Measurements from ENCODE around the gene TTN.
"Not testable (repeated sequence)": the region's sequence is repeated elsewhere in the genome, so short reads cannot be mapped to it uniquely, and the experiment has no call there.

Gene TTN

GRCh38 chr2:178731300-178731699 lies 75.9 kb downstream of the TTN start:
- DNase-seq, result no peak

GRCh38 chr2:178730049-178730448 lies 77.2 kb downstream of the TTN start:
- DNase-seq, result no peak

GRCh38 chr2:178723786-178724346 lies 83.4 kb downstream of the TTN start:
- no peak for DNase-seq

- DNase-seq, result no peak
Measured at GRCh38 chr2:178722296-178722695, 84.9 kb downstream of the TTN start.

GRCh38 chr2:178718988-178719387 lies 88.2 kb downstream of the TTN start:
- DNase-seq, result no peak

GRCh38 chr2:178718283-178718682 lies 88.9 kb downstream of the TTN start:
- DNase-seq, result no peak

- no peak for DNase-seq
Measured at GRCh38 chr2:178716394-178716793, 90.8 kb downstream of the TTN start.

- no peak for DNase-seq
Measured at GRCh38 chr2:178715366-178715765, 91.9 kb downstream of the TTN start.

- no peak for DNase-seq
Measured at GRCh38 chr2:178707476-178707875, 99.7 kb downstream of the TTN start.

GRCh38 chr2:178704876-178705275 lies 102.3 kb downstream of the TTN start:
- DNase-seq, result no peak

- DNase-seq, result no peak
Measured at GRCh38 chr2:178702361-178702760, 104.9 kb downstream of the TTN start.

GRCh38 chr2:178700922-178701342 lies 106.3 kb downstream of the TTN start:
- peak; percentile 4 for DNase-seq

- DNase-seq, result no peak
Measured at GRCh38 chr2:178700136-178700535, 107.1 kb downstream of the TTN start.

- DNase-seq, result no peak
Measured at GRCh38 chr2:178692845-178693244, 114.4 kb downstream of the TTN start.

- no peak for DNase-seq
Measured at GRCh38 chr2:178689808-178690207, 117.4 kb downstream of the TTN start.

GRCh38 chr2:178683877-178684276 lies 123.3 kb downstream of the TTN start:
- no peak for DNase-seq

- no peak for DNase-seq
Measured at GRCh38 chr2:178681081-178681480, 126.1 kb downstream of the TTN start.

- no peak for DNase-seq
Measured at GRCh38 chr2:178679891-178680290, 127.3 kb downstream of the TTN start.

GRCh38 chr2:178677599-178677998 lies 129.6 kb downstream of the TTN start:
- DNase-seq, result no peak

- no peak for DNase-seq
Measured at GRCh38 chr2:178676046-178676445, 131.2 kb downstream of the TTN start.

GRCh38 chr2:178674122-178674521 lies 133.1 kb downstream of the TTN start:
- no peak for DNase-seq

GRCh38 chr2:178666458-178666857 lies 140.8 kb downstream of the TTN start:
- DNase-seq, result no peak

GRCh38 chr2:178658480-178658879 lies 148.7 kb downstream of the TTN start:
- not testable (repeated sequence) for DNase-seq

- no peak for DNase-seq
Measured at GRCh38 chr2:178650554-178650953, 156.7 kb downstream of the TTN start.

- DNase-seq, result no peak
Measured at GRCh38 chr2:178644919-178645318, 162.3 kb downstream of the TTN start.

- DNase-seq, result no peak
Measured at GRCh38 chr2:178641498-178641897, 165.7 kb downstream of the TTN start.

Data from DMS 273 treated with DMSO at 0.1 percent for 48 hours (cell line).